MM.1S (cell line): Measurements from ENCODE around the gene DDX25.

Source experiments
- CTCF ChIP-seq: fragments of 300-600 bp; sonication (generic); IDR thresholded peaks from 2 replicates; pipeline ENCODE4 v1.5.1; 2016; ENCODE audit warnings: antibody characterized with exemption, low read length, mixed read lengths
- EZH2 ChIP-seq: fragments of 300-600 bp; sonication (generic); optimal IDR thresholded peaks from 2 replicates; pipeline ENCODE3; 2017; ENCODE audit warnings: low read depth, mild to moderate bottlenecking, antibody characterized with exemption, low read length, mixed read lengths
- EZH2phosphoT487 ChIP-seq: fragments of 300-600 bp; sonication (generic); IDR thresholded peaks from 2 replicates; pipeline ENCODE4 v1.6.1; 2018; ENCODE audit warnings: antibody characterized with exemption, low read length

DNA sequence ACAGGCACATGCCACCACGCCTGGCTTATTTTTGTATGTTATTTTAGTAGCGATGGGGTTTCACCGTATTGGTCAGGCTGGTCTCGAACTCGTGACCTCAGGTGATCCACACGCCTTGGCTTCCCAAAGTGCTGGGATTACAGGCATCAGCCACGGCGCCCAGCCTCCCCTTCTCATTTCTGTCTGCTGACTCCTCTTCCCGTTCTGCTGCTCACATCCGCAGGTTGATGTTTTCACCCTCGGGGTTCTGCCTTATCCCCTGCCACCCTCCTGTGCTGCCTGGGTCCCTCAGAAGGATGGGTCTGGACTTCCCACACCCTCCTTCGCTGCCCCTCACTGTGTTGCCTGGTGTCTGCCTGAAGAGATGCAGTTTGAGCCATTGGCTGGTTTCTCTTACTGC, 22.4 kb downstream of the DDX25 start:
- no peak for TF ChIP-seq CTCF
- no peak for TF ChIP-seq EZH2phosphoT487
- TF ChIP-seq EZH2: no peak
